ENCODE measurements around the gene TMEM164.

TMEM164 gene

GRCh38 chrX:110159235-110159634, 156.3 kb downstream of the TMEM164 start:
- Histone ChIP-seq H3K36me3 (ENCODE audit: control insufficient read depth in 2 of 2, insufficient read depth in 2 of 2, low read length in 2 of 2) (no peaks in the 10 kb centered on the region), H3K4me1 (ENCODE audit: control insufficient read depth in 2 of 2, insufficient read depth in 2 of 2, low read length in 2 of 2) (no peaks in the 10 kb centered on the region), H3K9ac (ENCODE audit: low read depth in 1 of 2, low read length in 2 of 2) (no peak overlapping the region), H3K27me3 (ENCODE audit: control insufficient read depth in 2 of 2, insufficient read depth in 2 of 2, low read length in 2 of 2) (peaks cover 0 to 2% of the 10 kb centered on the region in 2 donors), H3K4me3 (ENCODE audit: low read length in 2 of 2) (no peak overlapping the region), H3K27ac (ENCODE audit: low read depth in 2 of 2, low read length in 2 of 2) (no peak overlapping the region), H3K9me3 (ENCODE audit: control insufficient read depth in 2 of 2, low read length in 2 of 2) (no peaks in the 10 kb centered on the region)

- H3K27me3 ChIP-seq (ENCODE audit: control insufficient read depth in 2 of 2, insufficient read depth in 2 of 2, low read length in 2 of 2), result peaks cover 0 to 2% of the 10 kb centered on the region in 2 donors
- H3K9me3 ChIP-seq (ENCODE audit: control insufficient read depth in 2 of 2, low read length in 2 of 2), result no peaks in the 10 kb centered on the region
- no peaks in the 10 kb centered on the region for H3K36me3 ChIP-seq (ENCODE audit: control insufficient read depth in 2 of 2, insufficient read depth in 2 of 2, low read length in 2 of 2)
- no peak overlapping the region for H3K9ac ChIP-seq (ENCODE audit: low read depth in 1 of 2, low read length in 2 of 2)
- H3K4me3 ChIP-seq (ENCODE audit: low read length in 2 of 2), result no peak overlapping the region
- H3K4me1 ChIP-seq (ENCODE audit: control insufficient read depth in 2 of 2, insufficient read depth in 2 of 2, low read length in 2 of 2), result no peaks in the 10 kb centered on the region
- no peak overlapping the region for H3K27ac ChIP-seq (ENCODE audit: low read depth in 2 of 2, low read length in 2 of 2)
These were observed 157.0 kb downstream of the TMEM164 start for GRCh38 chrX:110159865-110160264.

GRCh38 chrX:110161361-110161686, 158.4 kb downstream of the TMEM164 start:
- Histone ChIP-seq H3K27me3 (ENCODE audit: control insufficient read depth in 2 of 2, insufficient read depth in 2 of 2, low read length in 2 of 2) (peaks cover 0 to 2% of the 10 kb centered on the region in 2 donors), H3K9ac (ENCODE audit: low read depth in 1 of 2, low read length in 2 of 2) (no peak overlapping the region), H3K27ac (ENCODE audit: low read depth in 2 of 2, low read length in 2 of 2) (no peak overlapping the region), H3K4me1 (ENCODE audit: control insufficient read depth in 2 of 2, insufficient read depth in 2 of 2, low read length in 2 of 2) (no peaks in the 10 kb centered on the region), H3K9me3 (ENCODE audit: control insufficient read depth in 2 of 2, low read length in 2 of 2) (no peaks in the 10 kb centered on the region), H3K4me3 (ENCODE audit: low read length in 2 of 2) (no peak overlapping the region), H3K36me3 (ENCODE audit: control insufficient read depth in 2 of 2, insufficient read depth in 2 of 2, low read length in 2 of 2) (no peaks in the 10 kb centered on the region)

GRCh38 chrX:110162131-110162530, 159.2 kb downstream of the TMEM164 start:
- peaks cover 0 to 2% of the 10 kb centered on the region in 2 donors for H3K27me3 ChIP-seq (ENCODE audit: control insufficient read depth in 2 of 2, insufficient read depth in 2 of 2, low read length in 2 of 2)
- H3K36me3 ChIP-seq (ENCODE audit: control insufficient read depth in 2 of 2, insufficient read depth in 2 of 2, low read length in 2 of 2), result no peaks in the 10 kb centered on the region
- H3K9ac ChIP-seq (ENCODE audit: low read depth in 1 of 2, low read length in 2 of 2), result no peak overlapping the region
- no peak overlapping the region for H3K27ac ChIP-seq (ENCODE audit: low read depth in 2 of 2, low read length in 2 of 2)
- H3K4me3 ChIP-seq (ENCODE audit: low read length in 2 of 2), result no peak overlapping the region
- H3K9me3 ChIP-seq (ENCODE audit: control insufficient read depth in 2 of 2, low read length in 2 of 2), result no peaks in the 10 kb centered on the region
- no peaks in the 10 kb centered on the region for H3K4me1 ChIP-seq (ENCODE audit: control insufficient read depth in 2 of 2, insufficient read depth in 2 of 2, low read length in 2 of 2)

GRCh38 chrX:110162867-110163266, 160.0 kb downstream of the TMEM164 start:
- Histone ChIP-seq H3K9ac (ENCODE audit: low read depth in 1 of 2, low read length in 2 of 2) (no peak overlapping the region), H3K9me3 (ENCODE audit: control insufficient read depth in 2 of 2, low read length in 2 of 2) (no peaks in the 10 kb centered on the region), H3K4me1 (ENCODE audit: control insufficient read depth in 2 of 2, insufficient read depth in 2 of 2, low read length in 2 of 2) (no peaks in the 10 kb centered on the region), H3K27me3 (ENCODE audit: control insufficient read depth in 2 of 2, insufficient read depth in 2 of 2, low read length in 2 of 2) (no peaks in the 10 kb centered on the region), H3K4me3 (ENCODE audit: low read length in 2 of 2) (no peak overlapping the region), H3K27ac (ENCODE audit: low read depth in 2 of 2, low read length in 2 of 2) (no peak overlapping the region), H3K36me3 (ENCODE audit: control insufficient read depth in 2 of 2, insufficient read depth in 2 of 2, low read length in 2 of 2) (no peaks in the 10 kb centered on the region)

- no peaks in the 10 kb centered on the region for H3K36me3 ChIP-seq (ENCODE audit: control insufficient read depth in 2 of 2, insufficient read depth in 2 of 2, low read length in 2 of 2)
- no peak overlapping the region for H3K4me3 ChIP-seq (ENCODE audit: low read length in 2 of 2)
- H3K4me1 ChIP-seq (ENCODE audit: control insufficient read depth in 2 of 2, insufficient read depth in 2 of 2, low read length in 2 of 2), result no peaks in the 10 kb centered on the region
- H3K9ac ChIP-seq (ENCODE audit: low read depth in 1 of 2, low read length in 2 of 2), result no peak overlapping the region
- H3K9me3 ChIP-seq (ENCODE audit: control insufficient read depth in 2 of 2, low read length in 2 of 2), result no peaks in the 10 kb centered on the region
- H3K27ac ChIP-seq (ENCODE audit: low read depth in 2 of 2, low read length in 2 of 2), result no peak overlapping the region
- no peaks in the 10 kb centered on the region for H3K27me3 ChIP-seq (ENCODE audit: control insufficient read depth in 2 of 2, insufficient read depth in 2 of 2, low read length in 2 of 2)
These were observed 160.6 kb downstream of the TMEM164 start for GRCh38 chrX:110163488-110163887.

GRCh38 chrX:110167952-110168451, 165.1 kb downstream of the TMEM164 start:
- H3K9ac ChIP-seq (ENCODE audit: low read depth in 1 of 2, low read length in 2 of 2), result no peak overlapping the region
- H3K36me3 ChIP-seq (ENCODE audit: control insufficient read depth in 2 of 2, insufficient read depth in 2 of 2, low read length in 2 of 2), result no peaks in the 10 kb centered on the region
- H3K27me3 ChIP-seq (ENCODE audit: control insufficient read depth in 2 of 2, insufficient read depth in 2 of 2, low read length in 2 of 2), result no peaks in the 10 kb centered on the region
- H3K4me3 ChIP-seq (ENCODE audit: low read length in 2 of 2), result no peak overlapping the region
- H3K4me1 ChIP-seq (ENCODE audit: control insufficient read depth in 2 of 2, insufficient read depth in 2 of 2, low read length in 2 of 2), result no peaks in the 10 kb centered on the region
- H3K27ac ChIP-seq (ENCODE audit: low read depth in 2 of 2, low read length in 2 of 2), result no peak overlapping the region
- H3K9me3 ChIP-seq (ENCODE audit: control insufficient read depth in 2 of 2, low read length in 2 of 2), result no peaks in the 10 kb centered on the region

GRCh38 chrX:110168585-110168984, 165.7 kb downstream of the TMEM164 start:
- Histone ChIP-seq H3K4me1 (ENCODE audit: control insufficient read depth in 2 of 2, insufficient read depth in 2 of 2, low read length in 2 of 2) (no peaks in the 10 kb centered on the region), H3K27ac (ENCODE audit: low read depth in 2 of 2, low read length in 2 of 2) (no peak overlapping the region), H3K36me3 (ENCODE audit: control insufficient read depth in 2 of 2, insufficient read depth in 2 of 2, low read length in 2 of 2) (no peaks in the 10 kb centered on the region), H3K4me3 (ENCODE audit: low read length in 2 of 2) (no peak overlapping the region), H3K27me3 (ENCODE audit: control insufficient read depth in 2 of 2, insufficient read depth in 2 of 2, low read length in 2 of 2) (no peaks in the 10 kb centered on the region), H3K9me3 (ENCODE audit: control insufficient read depth in 2 of 2, low read length in 2 of 2) (no peaks in the 10 kb centered on the region), H3K9ac (ENCODE audit: low read depth in 1 of 2, low read length in 2 of 2) (no peak overlapping the region)

GRCh38 chrX:110170029-110170428, 167.1 kb downstream of the TMEM164 start:
- no peak overlapping the region for H3K4me3 ChIP-seq (ENCODE audit: low read length in 2 of 2)
- H3K36me3 ChIP-seq (ENCODE audit: control insufficient read depth in 2 of 2, insufficient read depth in 2 of 2, low read length in 2 of 2), result peaks cover 0 to under 1% of the 10 kb centered on the region in 2 donors
- H3K9me3 ChIP-seq (ENCODE audit: control insufficient read depth in 2 of 2, low read length in 2 of 2), result no peaks in the 10 kb centered on the region
- no peaks in the 10 kb centered on the region for H3K4me1 ChIP-seq (ENCODE audit: control insufficient read depth in 2 of 2, insufficient read depth in 2 of 2, low read length in 2 of 2)
- no peak overlapping the region for H3K9ac ChIP-seq (ENCODE audit: low read depth in 1 of 2, low read length in 2 of 2)
- H3K27me3 ChIP-seq (ENCODE audit: control insufficient read depth in 2 of 2, insufficient read depth in 2 of 2, low read length in 2 of 2), result no peaks in the 10 kb centered on the region
- H3K27ac ChIP-seq (ENCODE audit: low read depth in 2 of 2, low read length in 2 of 2), result no peak overlapping the region

- Histone ChIP-seq H3K27ac (ENCODE audit: low read depth in 2 of 2, low read length in 2 of 2) (no peak overlapping the region), H3K4me3 (ENCODE audit: low read length in 2 of 2) (no peak overlapping the region)
These were observed 168.5 kb downstream of the TMEM164 start for GRCh38 chrX:110171442-110171841.

GRCh38 chrX:110172215-110172614, 169.3 kb downstream of the TMEM164 start:
- Histone ChIP-seq H3K27me3 (ENCODE audit: control insufficient read depth in 2 of 2, insufficient read depth in 2 of 2, low read length in 2 of 2) (no peaks in the 10 kb centered on the region), H3K27ac (ENCODE audit: low read depth in 2 of 2, low read length in 2 of 2) (no peak overlapping the region), H3K4me3 (ENCODE audit: low read length in 2 of 2) (no peak overlapping the region), H3K36me3 (ENCODE audit: control insufficient read depth in 2 of 2, insufficient read depth in 2 of 2, low read length in 2 of 2) (peaks cover 0 to 5% of the 10 kb centered on the region in 2 donors), H3K9ac (ENCODE audit: low read depth in 1 of 2, low read length in 2 of 2) (no peak overlapping the region), H3K9me3 (ENCODE audit: control insufficient read depth in 2 of 2, low read length in 2 of 2) (no peaks in the 10 kb centered on the region), H3K4me1 (ENCODE audit: control insufficient read depth in 2 of 2, insufficient read depth in 2 of 2, low read length in 2 of 2) (no peaks in the 10 kb centered on the region)

More at GRCh38 chrX:110171442-110171841, 168.5 kb downstream of the TMEM164 start:
- Histone ChIP-seq H3K9me3 (ENCODE audit: control insufficient read depth in 2 of 2, low read length in 2 of 2) (no peaks in the 10 kb centered on the region), H3K36me3 (ENCODE audit: control insufficient read depth in 2 of 2, insufficient read depth in 2 of 2, low read length in 2 of 2) (peaks cover 0 to 5% of the 10 kb centered on the region in 2 donors), H3K9ac (ENCODE audit: low read depth in 1 of 2, low read length in 2 of 2) (no peak overlapping the region), H3K4me1 (ENCODE audit: control insufficient read depth in 2 of 2, insufficient read depth in 2 of 2, low read length in 2 of 2) (no peaks in the 10 kb centered on the region), H3K27me3 (ENCODE audit: control insufficient read depth in 2 of 2, insufficient read depth in 2 of 2, low read length in 2 of 2) (no peaks in the 10 kb centered on the region)
